Measurements from ENCODE around the gene COL3A1. TPM values are rescaled to one million over a fixed set of nuclear protein-coding genes. Genes with fewer than 3 reads are reported as not detected.

COL3A1 gene
- total RNA-seq, 2 donors from 2014 or later = 0.12 TPM; not detected in 1

DNA sequence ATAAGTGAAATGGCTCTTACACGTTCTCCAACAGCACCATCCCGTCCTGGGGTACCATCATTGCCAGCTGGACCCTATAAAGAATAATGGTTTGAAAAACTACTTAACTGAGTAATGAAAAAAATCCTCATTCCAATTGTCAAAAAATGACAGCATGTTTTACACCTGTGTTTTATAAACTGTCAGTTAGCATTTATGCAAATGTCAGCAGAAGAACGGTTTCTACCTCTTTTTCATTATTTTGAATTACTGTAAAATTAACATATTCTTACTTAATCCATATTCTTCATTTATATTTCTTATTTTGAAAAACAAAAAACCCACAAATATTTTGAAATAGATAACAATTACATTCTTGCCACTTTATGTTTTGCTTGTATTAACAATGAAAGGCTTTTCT is 74.0 kb downstream of the COL3A1 start:
- DNase-seq = no peak
- no peak for ATAC-seq
- H3K27ac Mint-ChIP-seq = no peak overlapping the region
- H3K9me3 ChIP-seq (ENCODE audit: control insufficient read depth, low read length, poor library complexity, severe bottlenecking) = no peaks in the 10 kb centered on the region
- H3K4me3 Mint-ChIP-seq = no peak overlapping the region
- H3K4me1 Mint-ChIP-seq = peaks cover 3% of the 10 kb centered on the region
- H3K27me3 Mint-ChIP-seq = no peaks in the 10 kb centered on the region
- H3K36me3 Mint-ChIP-seq (ENCODE audit: low read depth) = no peaks in the 10 kb centered on the region

DNA sequence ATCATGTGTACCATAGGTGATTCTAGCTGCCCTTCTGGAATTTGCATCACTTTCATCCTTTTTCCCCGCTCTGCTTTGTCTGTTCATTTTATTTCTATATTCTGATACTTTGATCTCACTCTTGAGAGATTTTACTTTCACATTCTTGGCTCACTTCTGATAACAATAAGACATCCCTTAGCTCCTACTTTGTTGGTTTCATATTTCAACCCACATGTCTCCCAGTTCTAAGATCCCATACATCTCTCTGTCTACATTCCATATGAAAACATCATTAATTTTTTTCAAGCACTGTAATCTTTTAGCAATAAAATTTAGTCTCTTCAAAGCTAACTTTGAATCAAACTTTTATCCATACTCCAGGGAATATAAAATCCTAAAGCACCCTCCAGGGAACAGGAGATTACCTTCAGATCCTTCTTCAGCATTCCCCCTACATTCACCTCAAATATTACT is 75.6 kb downstream of the COL3A1 start:
- no peak for DNase-seq
- no peaks in the 10 kb centered on the region for H3K36me3 Mint-ChIP-seq (ENCODE audit: low read depth)
- no peak for ATAC-seq
- H3K4me3 Mint-ChIP-seq = no peak overlapping the region
- peaks cover 3% of the 10 kb centered on the region for H3K4me1 Mint-ChIP-seq
- no peaks in the 10 kb centered on the region for H3K27me3 Mint-ChIP-seq
- H3K27ac Mint-ChIP-seq = no peak overlapping the region
- no peaks in the 10 kb centered on the region for H3K9me3 ChIP-seq (ENCODE audit: control insufficient read depth, low read length, poor library complexity, severe bottlenecking)

DNA sequence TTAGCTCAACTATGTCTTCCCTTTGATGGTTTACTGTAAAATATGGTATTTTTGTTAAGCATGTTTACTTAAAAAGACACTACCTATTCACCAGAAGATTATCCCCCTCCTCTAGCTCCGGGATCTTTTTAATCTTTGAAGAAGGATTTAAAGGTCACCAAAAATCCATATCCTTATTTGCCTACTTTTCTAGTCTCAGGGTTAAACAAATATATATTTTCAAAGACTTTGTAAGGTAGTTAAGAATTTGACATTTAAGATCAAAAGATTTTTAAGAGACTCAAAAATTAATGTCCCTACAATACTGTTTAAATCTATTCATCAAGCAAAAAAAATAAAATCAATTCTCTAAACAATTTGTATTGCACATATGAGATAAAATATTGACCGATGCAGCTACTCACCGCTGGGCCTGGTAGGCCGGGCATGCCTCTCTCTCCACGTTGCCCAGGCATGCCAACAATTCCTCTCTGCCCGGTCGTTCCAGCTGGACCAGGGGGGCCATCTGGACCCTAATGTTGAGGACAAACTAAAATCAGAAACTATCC is 76.1 kb downstream of the COL3A1 start:
- ATAC-seq (no peak), DNase-seq (no peak)
- Mint-ChIP-seq H3K36me3 (ENCODE audit: low read depth) (no peaks in the 10 kb centered on the region), H3K4me1 (peaks cover 3% of the 10 kb centered on the region), H3K27ac (no peak overlapping the region), H3K27me3 (no peaks in the 10 kb centered on the region), H3K4me3 (no peak overlapping the region)
- H3K9me3 ChIP-seq (ENCODE audit: control insufficient read depth, low read length, poor library complexity, severe bottlenecking) = no peaks in the 10 kb centered on the region

DNA sequence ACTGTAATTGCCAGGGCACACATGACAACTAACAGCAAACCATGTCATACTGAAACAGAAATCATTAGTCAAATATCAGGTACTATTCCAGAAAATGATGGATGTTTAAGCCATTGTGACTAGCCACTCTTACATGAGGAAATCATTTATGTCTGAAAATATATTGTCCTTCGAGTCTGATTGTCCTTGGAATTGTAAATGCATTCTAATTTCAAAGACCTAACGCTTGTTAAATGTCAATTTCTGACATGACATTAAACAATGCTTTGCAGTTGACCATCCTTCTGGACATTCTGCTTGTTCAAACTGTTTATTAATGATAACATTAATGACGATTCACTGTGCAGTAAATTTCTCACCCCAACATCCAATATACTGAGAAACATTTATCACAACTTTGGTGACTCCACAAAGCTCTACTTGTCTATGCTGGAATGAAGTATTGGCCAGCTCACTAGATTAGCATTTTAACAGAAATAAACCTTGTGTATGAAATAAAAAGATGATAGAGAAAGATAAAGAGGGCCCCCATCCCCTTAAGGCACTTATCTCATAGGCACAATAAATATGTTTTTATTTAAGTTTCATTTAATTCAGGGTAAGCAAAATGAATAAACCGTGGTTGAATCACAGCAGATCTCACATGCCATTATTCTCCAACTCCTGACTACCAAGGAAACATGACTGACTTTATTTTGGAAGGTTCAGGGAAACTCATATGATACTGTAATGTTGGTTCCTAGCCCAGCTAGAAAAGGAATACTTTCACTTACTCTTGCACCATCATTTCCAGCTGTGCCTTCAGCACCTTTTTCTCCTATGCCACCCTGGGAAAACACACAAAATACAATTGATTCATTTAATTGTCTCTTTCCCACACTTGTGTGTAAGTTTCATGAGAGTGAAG is 82.3 kb downstream of the COL3A1 start:
- no peak overlapping the region for H3K27ac Mint-ChIP-seq
- H3K4me3 Mint-ChIP-seq = no peak overlapping the region
- no peak for DNase-seq
- H3K36me3 Mint-ChIP-seq (ENCODE audit: low read depth) = no peaks in the 10 kb centered on the region
- no peaks in the 10 kb centered on the region for H3K9me3 ChIP-seq (ENCODE audit: control insufficient read depth, low read length, poor library complexity, severe bottlenecking)
- ATAC-seq = no peak
- H3K27me3 Mint-ChIP-seq = no peaks in the 10 kb centered on the region
- H3K4me1 Mint-ChIP-seq = no peaks in the 10 kb centered on the region

DNA sequence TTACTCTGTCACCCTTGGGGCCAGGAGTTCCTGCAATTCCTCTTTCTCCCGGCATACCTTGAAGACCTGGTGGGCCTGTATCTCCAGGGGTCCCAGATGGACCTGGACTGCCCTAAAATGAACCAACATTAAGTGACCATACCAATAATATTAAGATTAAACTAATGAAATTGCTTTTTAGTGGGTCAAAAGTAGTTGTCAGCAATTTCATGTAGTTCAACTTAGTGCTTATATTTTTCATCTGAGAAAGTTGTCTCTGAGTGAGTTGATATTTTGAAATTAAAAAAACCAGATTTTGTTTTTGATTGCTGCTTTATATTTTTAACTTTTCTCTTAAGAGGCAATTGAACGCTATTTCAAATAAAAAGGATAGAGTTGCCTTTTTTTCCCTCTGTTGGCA is 83.1 kb downstream of the COL3A1 start:
- H3K36me3 Mint-ChIP-seq (ENCODE audit: low read depth) = no peaks in the 10 kb centered on the region
- no peak overlapping the region for H3K27ac Mint-ChIP-seq
- no peaks in the 10 kb centered on the region for H3K27me3 Mint-ChIP-seq
- ATAC-seq = no peak
- no peak for DNase-seq
- H3K9me3 ChIP-seq (ENCODE audit: control insufficient read depth, low read length, poor library complexity, severe bottlenecking) = no peaks in the 10 kb centered on the region
- no peaks in the 10 kb centered on the region for H3K4me1 Mint-ChIP-seq
- no peak overlapping the region for H3K4me3 Mint-ChIP-seq

DNA sequence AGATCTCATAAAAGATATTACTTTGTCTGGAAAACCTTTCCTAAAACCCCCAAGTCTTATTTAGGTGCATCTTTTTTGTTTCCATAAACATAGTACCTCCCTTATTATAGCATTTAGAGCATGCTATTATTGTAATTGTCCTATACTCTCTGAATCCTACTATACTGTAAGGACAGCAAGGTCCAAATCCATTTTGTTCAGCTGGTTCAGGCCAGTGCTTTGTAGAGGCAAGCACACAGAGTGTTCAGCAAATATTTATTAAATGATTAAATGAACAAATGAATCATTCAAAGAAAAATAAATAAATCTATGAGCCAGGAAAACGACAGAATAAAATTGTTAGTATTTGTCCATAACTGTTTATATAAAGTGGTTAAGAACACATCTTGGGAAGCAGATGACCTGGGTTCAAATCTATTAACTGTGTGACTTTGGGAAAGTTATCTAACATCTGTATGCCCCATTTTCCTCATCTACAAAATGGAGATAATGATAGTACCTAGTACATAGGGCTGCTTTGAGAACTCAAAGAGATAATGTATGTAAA is 86.0 kb downstream of the COL3A1 start:
- Mint-ChIP-seq H3K27me3 (no peaks in the 10 kb centered on the region), H3K4me3 (no peak overlapping the region), H3K27ac (no peak overlapping the region), H3K4me1 (no peaks in the 10 kb centered on the region), H3K36me3 (ENCODE audit: low read depth) (no peaks in the 10 kb centered on the region)
- ATAC-seq = no peak
- no peak for DNase-seq
- H3K9me3 ChIP-seq (ENCODE audit: control insufficient read depth, low read length, poor library complexity, severe bottlenecking) = no peaks in the 10 kb centered on the region

Other genes with a start within 250 kb of the COL3A1 start
- gene COL5A2, start 205.4 kb downstream of the COL3A1 start, total RNA-seq = under 1 TPM; 0.18 to 0.37 TPM

All from T-helper 17 cell (primary cell).